ENCODE results near the gene SCNM1. TPM values are rescaled to one million over a fixed set of nuclear protein-coding genes. Genes with fewer than 3 reads are reported as not detected.

The SCNM1 gene
- polyA plus RNA-seq, 1 donor (not counting 4 experiments of a cell fraction or from before 2014, with no cell fraction given), result 26.2 TPM

- no peak for FAIRE-seq
- no peaks in the 10 kb centered on the region for H3K27me3 ChIP-seq (ENCODE audit: control insufficient read depth, extremely low read depth, insufficient read depth, low read length)
- H3K9me1 ChIP-seq (ENCODE audit: control insufficient read depth, extremely low read depth, insufficient read depth, low read length), result no peaks in the 10 kb centered on the region
- peaks cover 10 to 19% of the 10 kb centered on the region in 2 experiments for H3K36me3 ChIP-seq (ENCODE audit: control insufficient read depth in 2 of 2, extremely low read depth in 1 of 2, insufficient read depth in 2 of 2, low read length in 2 of 2)
- TF ChIP-seq CTCF (optimal IDR thresholded peaks at IDR 0.05 in 1 of 3, IDR thresholded peaks at IDR 0.05 in 1 of 3, conservative IDR thresholded peaks at IDR 0.05 in 1 of 3; ENCODE audit: extremely low read depth in 1 of 3, insufficient read depth in 2 of 3, low read length in 3 of 3), result no peak
- no peak for TF ChIP-seq EZH2 (IDR thresholded peaks at IDR 0.05; ENCODE audit: low read length)
- H3K4me2 ChIP-seq (ENCODE audit: control insufficient read depth, extremely low read depth, insufficient read depth, low read depth, low read length), result no peak within 1 kb of the TSS
- H3K9ac ChIP-seq (ENCODE audit: control insufficient read depth, extremely low read depth, insufficient read depth, low read length), result no peak within 1 kb of the TSS
- H3K9me3 ChIP-seq (ENCODE audit: control insufficient read depth, low read depth, low read length), result no peaks in the 10 kb centered on the region
- H3K4me1 ChIP-seq (ENCODE audit: control insufficient read depth, extremely low read depth, insufficient read depth, low read length), result peaks cover 3% of the 10 kb centered on the region
- dilution Hi-C loops (cut with MboI; ENCODE audit: extremely low pct_ligation_motif_present, low sequenced_read_pairs), result no loop called here
- H3K79me2 ChIP-seq (ENCODE audit: control insufficient read depth, insufficient read depth, low read length), result no peaks in the 10 kb centered on the region
- no peak within 1 kb of the TSS for H3K4me3 ChIP-seq (ENCODE audit: control insufficient read depth in 2 of 3, extremely low read depth in 1 of 3, insufficient read depth in 2 of 3, low read depth in 1 of 3, low read length in 3 of 3)
- DNase-seq (ENCODE audit: low read depth, low spot score), result no peak
- no peak within 1 kb of the TSS for H3K27ac ChIP-seq (ENCODE audit: control insufficient read depth, insufficient read depth, low read length)
- no peak within 1 kb of the TSS for H2AFZ ChIP-seq (ENCODE audit: control insufficient read depth, low read length)
- no peaks in the 10 kb centered on the region for H4K20me1 ChIP-seq (ENCODE audit: control insufficient read depth, extremely low read depth, insufficient read depth, low read length)
Measured at GRCh38 chr1:151156515-151156819, 9.5 kb upstream of the SCNM1 start, which contains the start of gene TNFAIP8L2. Gene TNFAIP8L2, plus strand, starts transcription at chr1:151156649. Its CDS starts 2,049 bp downstream, at chr1:151158698.

GRCh38 chr1:151157067-151157531 lies 8.8 kb upstream of the SCNM1 start:
- Histone ChIP-seq H2AFZ (ENCODE audit: control insufficient read depth, low read length) (no peak overlapping the region), H3K27ac (ENCODE audit: control insufficient read depth, insufficient read depth, low read length) (no peak overlapping the region), H3K79me2 (ENCODE audit: control insufficient read depth, insufficient read depth, low read length) (no peaks in the 10 kb centered on the region), H3K9me1 (ENCODE audit: control insufficient read depth, extremely low read depth, insufficient read depth, low read length) (no peaks in the 10 kb centered on the region), H3K9ac (ENCODE audit: control insufficient read depth, extremely low read depth, insufficient read depth, low read length) (no peak overlapping the region), H3K27me3 (ENCODE audit: control insufficient read depth, extremely low read depth, insufficient read depth, low read length) (no peaks in the 10 kb centered on the region), H3K9me3 (ENCODE audit: control insufficient read depth, low read depth, low read length) (no peaks in the 10 kb centered on the region), H3K36me3 (ENCODE audit: control insufficient read depth in 2 of 2, extremely low read depth in 1 of 2, insufficient read depth in 2 of 2, low read length in 2 of 2) (peaks cover 10 to 21% of the 10 kb centered on the region in 2 experiments), H3K4me3 (ENCODE audit: control insufficient read depth in 2 of 3, extremely low read depth in 1 of 3, insufficient read depth in 2 of 3, low read depth in 1 of 3, low read length in 3 of 3) (no peak overlapping the region), H3K4me2 (ENCODE audit: control insufficient read depth, extremely low read depth, insufficient read depth, low read depth, low read length) (no peak overlapping the region), H4K20me1 (ENCODE audit: control insufficient read depth, extremely low read depth, insufficient read depth, low read length) (no peaks in the 10 kb centered on the region), H3K4me1 (ENCODE audit: control insufficient read depth, extremely low read depth, insufficient read depth, low read length) (peaks cover 3% of the 10 kb centered on the region)
- TF ChIP-seq EZH2 (IDR thresholded peaks at IDR 0.05; ENCODE audit: low read length) (no peak), CTCF (optimal IDR thresholded peaks at IDR 0.05 in 1 of 3, IDR thresholded peaks at IDR 0.05 in 1 of 3, conservative IDR thresholded peaks at IDR 0.05 in 1 of 3; ENCODE audit: extremely low read depth in 1 of 3, insufficient read depth in 2 of 3, low read length in 3 of 3) (no peak)
- FAIRE-seq (no peak), DNase-seq (ENCODE audit: low read depth, low spot score) (no peak)
- dilution Hi-C loops (cut with MboI; ENCODE audit: extremely low pct_ligation_motif_present, low sequenced_read_pairs), result no loop called here
